Thoracic aorta (tissue), 2 donors: ENCODE measurements around the gene PRPS1. TPM values are rescaled to one million over a fixed set of nuclear protein-coding genes. Genes with fewer than 3 reads are reported as not detected.
A peak's percentile ranks its signal among the peaks of the same experiment; 100 is the strongest.

ENCODE experiments used
- ATAC-seq: fragments of 150-250 bp; one replicate; pipeline ENCODE4 v1.8.0; 2017; ENCODE audit warnings: low read depth; ENCODE audit not compliant: insufficient number of reproducible peaks, low FRiP score
- DNase-seq: peaks from one replicate; pipeline ENCODE4 v3.0.0-alpha.2; 2020; ENCODE audit warnings: low spot score
- H3K27ac ChIP-seq, 2 donors: fragments of 200-600 bp; sonication (generic); 1 replicate in 1 of 2; 2 replicates in 1 of 2; pipeline ENCODE4 v1.5.1; 2016; ENCODE audit warnings: mild to moderate bottlenecking in 2 of 2, moderate library complexity in 2 of 2
- H3K27me3 ChIP-seq: fragments of 200-600 bp; sonication (generic); replicated peaks from 2 replicates; pipeline ENCODE4 v1.6.0; 2016; ENCODE audit warnings: mild to moderate bottlenecking; ENCODE audit not compliant: insufficient read depth
- H3K36me3 ChIP-seq: fragments of 200-600 bp; sonication (generic); one replicate; pipeline ENCODE4 v1.5.1; 2016
- H3K4me1 ChIP-seq, 2 donors: fragments of 200-600 bp; sonication (generic); 1 replicate in 1 of 2; 2 replicates in 1 of 2; pipeline versions ENCODE4 v1.5.1 to v1.6.0; 2016; ENCODE audit warnings: low read depth in 2 of 2, mild to moderate bottlenecking in 1 of 2; ENCODE audit not compliant: control insufficient read depth in 1 of 2
- H3K4me3 ChIP-seq: fragments of 200-600 bp; sonication (generic); 2 replicates; pipeline ENCODE4 v1.5.1; 2016; ENCODE audit warnings: mild to moderate bottlenecking
- H3K9me3 ChIP-seq: fragments of 200-600 bp; sonication (generic); 2 replicates; pipeline ENCODE4 v1.5.1; 2016
- CTCF ChIP-seq: fragments of 200-600 bp; sonication (generic); IDR thresholded peaks from one replicate; pipeline ENCODE4 v1.5.1; 2019; ENCODE audit warnings: antibody characterized with exemption
- total RNA-seq, 2 donors: library from RNA; depleted of rRNA; stranded (reverse); fragments of >200 nt; gene quantifications; one replicate each; pipeline versions ENCODE4 v1.1.0 to v1.2.3, GENCODE V29; 2016

The PRPS1 gene
- total RNA-seq, 2 donors from 2014 or later: 31.7 to 34.0 TPM

GRCh38 chrX:107673431-107673830 is 45.1 kb downstream of the PRPS1 start:
- DNase-seq (no peak), ATAC-seq (no peak)
- no peak for TF ChIP-seq CTCF
- H3K27me3 ChIP-seq: no peaks in the 10 kb centered on the region
- no peaks in the 10 kb centered on the region for H3K9me3 ChIP-seq
- peak overlapping the region; percentile 96 to 98 for H3K27ac ChIP-seq
- H3K36me3 ChIP-seq: no peaks in the 10 kb centered on the region
- peaks cover 24 to 40% of the 10 kb centered on the region in 2 donors for H3K4me1 ChIP-seq
- peak overlapping the region; percentile 25 for H3K4me3 ChIP-seq

- H3K36me3 ChIP-seq: no peaks in the 10 kb centered on the region
- peak overlapping the region; percentile 55 for H3K4me3 ChIP-seq
- H3K27me3 ChIP-seq: no peaks in the 10 kb centered on the region
- peaks cover 29 to 46% of the 10 kb centered on the region in 2 donors for H3K4me1 ChIP-seq
- ATAC-seq: peak; percentile 34
- H3K27ac ChIP-seq: peak overlapping the region; percentile 96 to 98
- no peaks in the 10 kb centered on the region for H3K9me3 ChIP-seq
- DNase-seq: peak; percentile 68
- no peak for TF ChIP-seq CTCF
Observed at GRCh38 chrX:107673933-107674479, 45.7 kb downstream of the PRPS1 start.

- Histone ChIP-seq H3K9me3 (no peaks in the 10 kb centered on the region), H3K27me3 (no peaks in the 10 kb centered on the region), H3K36me3 (no peaks in the 10 kb centered on the region), H3K4me3 (peak overlapping the region; percentile 82), H3K4me1 (peaks cover 29 to 53% of the 10 kb centered on the region in 2 donors), H3K27ac (peak overlapping the region; percentile 96 to 98)
- TF ChIP-seq CTCF: no peak
- peak; percentile 19 for DNase-seq
- no peak for ATAC-seq
Observed at GRCh38 chrX:107674480-107675364, 46.4 kb downstream of the PRPS1 start.

- no peaks in the 10 kb centered on the region for H3K36me3 ChIP-seq
Observed at GRCh38 chrX:107675365-107675654, 47.0 kb downstream of the PRPS1 start.

More at GRCh38 chrX:107675365-107675654, 47.0 kb downstream of the PRPS1 start:
- H3K27me3 ChIP-seq: no peaks in the 10 kb centered on the region
- ATAC-seq (no peak), DNase-seq (no peak)
- TF ChIP-seq CTCF: no peak
- H3K9me3 ChIP-seq: no peaks in the 10 kb centered on the region
- H3K4me1 ChIP-seq: peaks cover 29 to 55% of the 10 kb centered on the region in 2 donors
- H3K27ac ChIP-seq: peak overlapping the region; percentile 96 to 98
- peak overlapping the region; percentile 82 for H3K4me3 ChIP-seq
